Measurements from ENCODE around the gene GFRA1. TPM values are rescaled to one million over a fixed set of nuclear protein-coding genes. Genes with fewer than 3 reads are reported as not detected.

The GFRA1 gene
- total RNA-seq, 2 experiments from 2014 or later, result not detected

- Histone ChIP-seq H3K36me3 (ENCODE audit: insufficient read depth, low read length) (no peaks in the 10 kb centered on the region), H3K4me1 (ENCODE audit: insufficient read depth, low read length, poor library complexity, severe bottlenecking) (no peaks in the 10 kb centered on the region), H3K27ac (ENCODE audit: low read depth, low read length, poor library complexity, severe bottlenecking) (no peak overlapping the region), H2AFZ (ENCODE audit: low read length) (no peak overlapping the region), H3K9me2 (ENCODE audit: insufficient read depth, low read length) (no peaks in the 10 kb centered on the region), H3K79me2 (ENCODE audit: insufficient read depth, low read depth, low read length) (no peaks in the 10 kb centered on the region), H3K4me2 (ENCODE audit: low read length) (no peak overlapping the region), H4K20me1 (ENCODE audit: insufficient read depth, low read length) (no peaks in the 10 kb centered on the region), H3K4me3 (ENCODE audit: low read depth, low read length, poor library complexity, severe bottlenecking) (no peak overlapping the region), H3K9me3 (ENCODE audit: low read length) (no peaks in the 10 kb centered on the region)
- POLR2A ChIA-PET, result no interaction called here
- intact Hi-C loops (cut with micrococcal nuclease; ENCODE audit: unreplicated experiment), result no loop called here
- no TSS peak for BruUV-seq (replicated peaks)
- TF ChIP-seq CTCF (conservative IDR thresholded peaks at IDR 0.05; ENCODE audit: low read length) (no peak), EZH2phosphoT487 (IDR thresholded peaks at IDR 0.05; ENCODE audit: borderline replicate concordance, low read depth, low read length) (no peak)
- CTCF ChIA-PET (ENCODE audit: unreplicated experiment), result no interaction called here
- DNase-seq (ENCODE audit: low spot score), result no peak
Measured at GRCh38 chr10:116247691-116248090, 25.3 kb downstream of the GFRA1 start.

- Histone ChIP-seq H3K4me3 (ENCODE audit: low read depth, low read length, poor library complexity, severe bottlenecking) (no peak overlapping the region), H2AFZ (ENCODE audit: low read length) (no peak overlapping the region), H3K9me3 (ENCODE audit: low read length) (no peaks in the 10 kb centered on the region), H3K79me2 (ENCODE audit: insufficient read depth, low read depth, low read length) (no peaks in the 10 kb centered on the region), H3K4me1 (ENCODE audit: insufficient read depth, low read length, poor library complexity, severe bottlenecking) (no peaks in the 10 kb centered on the region), H3K36me3 (ENCODE audit: insufficient read depth, low read length) (no peaks in the 10 kb centered on the region), H4K20me1 (ENCODE audit: insufficient read depth, low read length) (no peaks in the 10 kb centered on the region), H3K27ac (ENCODE audit: low read depth, low read length, poor library complexity, severe bottlenecking) (no peak overlapping the region), H3K4me2 (ENCODE audit: low read length) (no peak overlapping the region), H3K9me2 (ENCODE audit: insufficient read depth, low read length) (no peaks in the 10 kb centered on the region)
- BruUV-seq (replicated peaks), result no TSS peak
- intact Hi-C loops (cut with micrococcal nuclease; ENCODE audit: unreplicated experiment), result no loop called here
- no peak for TF ChIP-seq EZH2phosphoT487 (IDR thresholded peaks at IDR 0.05; ENCODE audit: borderline replicate concordance, low read depth, low read length)
- TF ChIP-seq CTCF (conservative IDR thresholded peaks at IDR 0.05; ENCODE audit: low read length), result no peak
- ChIA-PET CTCF (ENCODE audit: unreplicated experiment) (no interaction called here), POLR2A (no interaction called here)
- no peak for DNase-seq (ENCODE audit: low spot score)
Measured at GRCh38 chr10:116246263-116246662, 26.7 kb downstream of the GFRA1 start.

GRCh38 chr10:116245156-116245555 lies 27.9 kb downstream of the GFRA1 start:
- H3K4me2 ChIP-seq (ENCODE audit: low read length), result no peak overlapping the region
- no peaks in the 10 kb centered on the region for H3K36me3 ChIP-seq (ENCODE audit: insufficient read depth, low read length)
- no peak overlapping the region for H2AFZ ChIP-seq (ENCODE audit: low read length)
- no TSS peak for BruUV-seq (replicated peaks)
- H4K20me1 ChIP-seq (ENCODE audit: insufficient read depth, low read length), result no peaks in the 10 kb centered on the region
- no peaks in the 10 kb centered on the region for H3K9me3 ChIP-seq (ENCODE audit: low read length)
- no peak overlapping the region for H3K4me3 ChIP-seq (ENCODE audit: low read depth, low read length, poor library complexity, severe bottlenecking)
- no peak for DNase-seq (ENCODE audit: low spot score)
- TF ChIP-seq CTCF (conservative IDR thresholded peaks at IDR 0.05; ENCODE audit: low read length), result no peak
- TF ChIP-seq EZH2phosphoT487 (IDR thresholded peaks at IDR 0.05; ENCODE audit: borderline replicate concordance, low read depth, low read length), result no peak
- intact Hi-C loops (cut with micrococcal nuclease; ENCODE audit: unreplicated experiment), result no loop called here
- no peaks in the 10 kb centered on the region for H3K9me2 ChIP-seq (ENCODE audit: insufficient read depth, low read length)
- no peaks in the 10 kb centered on the region for H3K79me2 ChIP-seq (ENCODE audit: insufficient read depth, low read depth, low read length)
- H3K4me1 ChIP-seq (ENCODE audit: insufficient read depth, low read length, poor library complexity, severe bottlenecking), result no peaks in the 10 kb centered on the region
- no peak overlapping the region for H3K27ac ChIP-seq (ENCODE audit: low read depth, low read length, poor library complexity, severe bottlenecking)
- ChIA-PET POLR2A (interaction anchor here (0.7 kb wide), 1 partner anchor 127 kb away, joined by 3 read pairs; no protein-coding TSS in a partner anchor), CTCF (ENCODE audit: unreplicated experiment) (no interaction called here)
